NCI-H510A treated with DMSO at 0.1 percent for 48 hours (cell line): ENCODE data around the gene GTF2H4.

Experiments used
- DNase-seq: peaks from one replicate; lab custom pipeline; 2025; lab: John Stamatoyannopoulos, UW

The GTF2H4 gene

GRCh38 chr6:30882759-30883684 is 25.0 kb upstream of the GTF2H4 start:
- DNase-seq = peak; percentile 62

- peak; percentile 62 for DNase-seq
Measured at GRCh38 chr6:30883685-30884520, 24.1 kb upstream of the GTF2H4 start, which contains the start of gene DDR1. Gene DDR1, plus strand, starts transcription at chr6:30884519. Its CDS starts 4,211 bp downstream, at chr6:30888730.

- DNase-seq = peak; percentile 13
Measured at GRCh38 chr6:30884521-30885480, 23.2 kb upstream of the GTF2H4 start.

GRCh38 chr6:30885481-30885998 is 22.5 kb upstream of the GTF2H4 start:
- DNase-seq = peak; percentile 6

GRCh38 chr6:30885999-30886896 is 21.8 kb upstream of the GTF2H4 start:
- peak; percentile 16 for DNase-seq

GRCh38 chr6:30886897-30887255 is 21.1 kb upstream of the GTF2H4 start:
- no peak for DNase-seq

- DNase-seq = no peak
Measured at GRCh38 chr6:30887901-30888815, 19.8 kb upstream of the GTF2H4 start.

GRCh38 chr6:30888816-30889495 is 19.1 kb upstream of the GTF2H4 start:
- no peak for DNase-seq

- no peak for DNase-seq
Measured at GRCh38 chr6:30889496-30889885, 18.5 kb upstream of the GTF2H4 start.

- DNase-seq = peak; percentile 12
Measured at GRCh38 chr6:30889921-30890645, 17.9 kb upstream of the GTF2H4 start.

- DNase-seq = no peak
Measured at GRCh38 chr6:30890646-30891449, 17.2 kb upstream of the GTF2H4 start.

GRCh38 chr6:30891450-30891723 is 16.6 kb upstream of the GTF2H4 start:
- no peak for DNase-seq

- DNase-seq = no peak
Measured at GRCh38 chr6:30891816-30892538, 16.0 kb upstream of the GTF2H4 start.

- no peak for DNase-seq
Measured at GRCh38 chr6:30893001-30893591, 14.9 kb upstream of the GTF2H4 start.

- no peak for DNase-seq
Measured at GRCh38 chr6:30893666-30894065, 14.3 kb upstream of the GTF2H4 start.

GRCh38 chr6:30894381-30894780 is 13.6 kb upstream of the GTF2H4 start:
- DNase-seq = no peak
